GM23338 (cell line): ENCODE measurements around the gene PDIA2. TPM values are rescaled to one million over a fixed set of nuclear protein-coding genes. Genes with fewer than 3 reads are reported as not detected.

Source experiments
- ATAC-seq: fragments of 200-7000 bp; cut with Tn5 transposase; 3 replicates; pipeline ENCODE4 v1.9.1; 2020
- DNase-seq: peaks from one replicate; pipeline ENCODE4 v3.0.0-alpha.2; 2015; ENCODE audit warnings: low spot score
- H2AFZ ChIP-seq: fragments of 200-600 bp; sonication (generic); 2 replicates; pipeline ENCODE4 v1.8.0; 2016; ENCODE audit warnings: antibody characterized with exemption, mild to moderate bottlenecking, moderate library complexity
- H3F3A ChIP-seq: fragments of 200-600 bp; sonication (generic); replicated peaks from 2 replicates; pipeline ENCODE4 v1.8.0; 2017; ENCODE audit warnings: antibody characterized with exemption, mixed run types, low read depth
- H3K27ac ChIP-seq: fragments of 200-600 bp; sonication (generic); 2 replicates; pipeline ENCODE4 v1.6.1; 2016; ENCODE audit warnings: low read depth
- H3K27me3 ChIP-seq: fragments of 200-600 bp; sonication (generic); 2 replicates; pipeline ENCODE4 v1.8.0; 2016; ENCODE audit warnings: mild to moderate bottlenecking, mixed run types, moderate library complexity; ENCODE audit not compliant: insufficient read depth
- H3K36me3 ChIP-seq: fragments of 200-600 bp; sonication (generic); 2 replicates; pipeline ENCODE4 v1.8.0; 2016; ENCODE audit warnings: mild to moderate bottlenecking; ENCODE audit not compliant: insufficient read depth
- H3K4me1 ChIP-seq: fragments of 200-600 bp; sonication (generic); 2 replicates; pipeline ENCODE4 v1.8.0; 2016; ENCODE audit warnings: mild to moderate bottlenecking, moderate library complexity; ENCODE audit not compliant: insufficient read depth
- H3K4me2 ChIP-seq: fragments of 200-600 bp; sonication (generic); 2 replicates; pipeline ENCODE4 v1.7.1; 2017; ENCODE audit warnings: mixed run types
- H3K4me3 ChIP-seq: fragments of 200-600 bp; sonication (generic); 2 replicates; pipeline ENCODE4 v1.6.1; 2016; ENCODE audit warnings: mixed run types
- H3K79me2 ChIP-seq: fragments of 200-600 bp; sonication (generic); replicated peaks from 2 replicates; pipeline ENCODE4 v1.8.0; 2017; ENCODE audit warnings: mild to moderate bottlenecking; ENCODE audit not compliant: insufficient read depth
- H3K9me2 ChIP-seq: fragments of 200-600 bp; sonication (generic); 2 replicates; pipeline ENCODE4 v1.8.0; 2017; ENCODE audit not compliant: insufficient read depth
- H4K20me1 ChIP-seq: fragments of 200-600 bp; sonication (generic); replicated peaks from 2 replicates; pipeline ENCODE4 v1.8.0; 2017; ENCODE audit warnings: mild to moderate bottlenecking; ENCODE audit not compliant: insufficient read depth
- H3K27ac Mint-ChIP-seq: 2 replicates; pipeline ENCODE4 v1.8.0; 2020; ENCODE audit warnings: inconsistent platforms, mild to moderate bottlenecking, moderate library complexity, mixed read lengths
- H3K27me3 Mint-ChIP-seq: 3 replicates; pipeline ENCODE4 v1.8.0; 2022; ENCODE audit warnings: low read depth, mild to moderate bottlenecking, moderate library complexity, mixed read lengths, inconsistent platforms; ENCODE audit not compliant: insufficient read depth, poor library complexity
- H3K36me3 Mint-ChIP-seq: 3 replicates; pipeline ENCODE4 v1.8.0; 2021; ENCODE audit warnings: low read depth, mild to moderate bottlenecking, inconsistent platforms, moderate library complexity, mixed read lengths
- H3K4me1 Mint-ChIP-seq: 3 replicates; pipeline ENCODE4 v1.8.0; 2020; ENCODE audit warnings: mild to moderate bottlenecking, inconsistent platforms, mixed read lengths
- H3K4me3 Mint-ChIP-seq: 3 replicates; pipeline ENCODE4 v1.8.0; 2021; ENCODE audit warnings: moderate library complexity, mild to moderate bottlenecking, inconsistent platforms, mixed read lengths
- H3K9me3 Mint-ChIP-seq: 3 replicates; pipeline ENCODE4 v1.8.0; 2020; ENCODE audit warnings: moderate library complexity, mild to moderate bottlenecking, inconsistent platforms, mixed read lengths
- EZH2 ChIP-seq: fragments of 200-600 bp; sonication (generic); IDR thresholded peaks from one replicate; pipeline ENCODE4 v1.8.0; 2017; ENCODE audit warnings: antibody characterized with exemption, mild to moderate bottlenecking, low read depth; ENCODE audit not compliant: unreplicated experiment
- EZH2phosphoT487 ChIP-seq: fragments of 200-600 bp; sonication (generic); IDR thresholded peaks from one replicate; pipeline ENCODE4 v1.8.1; 2018; ENCODE audit warnings: antibody characterized with exemption; ENCODE audit not compliant: unreplicated experiment
- JUNB ChIP-seq: IDR thresholded peaks from one replicate; pipeline ENCODE4 v1.6.1; 2016; ENCODE audit warnings: antibody characterized with exemption; ENCODE audit not compliant: unreplicated experiment
- NANOG ChIP-seq: IDR thresholded peaks from 2 replicates; pipeline ENCODE4 v1.6.1; 2016; ENCODE audit warnings: antibody characterized with exemption, borderline replicate concordance
- POLR2AphosphoS5 ChIP-seq: IDR thresholded peaks from 2 replicates; pipeline ENCODE4 v1.6.1; 2016; ENCODE audit warnings: antibody characterized with exemption, low read depth
- STAT1 ChIP-seq: IDR thresholded peaks from one replicate; pipeline ENCODE4 v1.6.1; 2016; ENCODE audit warnings: antibody characterized with exemption; ENCODE audit not compliant: unreplicated experiment
- ZNF114 ChIP-seq: fragments of 250-450 bp; sonication (Bioruptor Pico); IDR thresholded peaks from 2 replicates; pipeline ENCODE4 v1.5.0; 2020; ENCODE audit warnings: mild to moderate bottlenecking, moderate library complexity
- polyA plus RNA-seq: library from polyadenylated mRNA; unstranded; fragments of >200 nt; fragmentation: Nextera tagmentation; extraction: Ambion mirVana; gene quantifications from 2 replicates; pipeline ENCODE4 v1.2.1, GENCODE V29; 2016
- total RNA-seq: library from RNA; depleted of rRNA; stranded (reverse); fragments of >200 nt; shearing (Covaris generic); gene quantifications from 2 replicates; pipeline ENCODE4 v1.2.3, GENCODE V29; 2014
- TF ChIP-seq, protein P1 (sequence below): IDR thresholded peaks from one replicate; pipeline ENCODE4 v1.6.1; 2018; ENCODE audit warnings: antibody characterized with exemption; ENCODE audit not compliant: unreplicated experiment
- TF ChIP-seq, protein P2 (sequence below), 2 experiments: fragments of 200-600 bp in 1 of 2; sonication (generic) in 1 of 2; conservative IDR thresholded peaks; 2 replicates each; pipeline versions ENCODE4 v1.5.1 to v1.6.1; 2016 to 2017; ENCODE audit warnings: antibody characterized with exemption in 2 of 2, low read depth in 2 of 2, mild to moderate bottlenecking in 2 of 2, moderate library complexity in 1 of 2
- TF ChIP-seq, protein P3 (sequence below): IDR thresholded peaks from 2 replicates; pipeline ENCODE4 v1.6.1; 2016; ENCODE audit warnings: antibody characterized with exemption

The PDIA2 gene
- total and polyA plus RNA-seq, 2 experiments from 2014 or later: 0.39 to 0.87 TPM

DNA sequence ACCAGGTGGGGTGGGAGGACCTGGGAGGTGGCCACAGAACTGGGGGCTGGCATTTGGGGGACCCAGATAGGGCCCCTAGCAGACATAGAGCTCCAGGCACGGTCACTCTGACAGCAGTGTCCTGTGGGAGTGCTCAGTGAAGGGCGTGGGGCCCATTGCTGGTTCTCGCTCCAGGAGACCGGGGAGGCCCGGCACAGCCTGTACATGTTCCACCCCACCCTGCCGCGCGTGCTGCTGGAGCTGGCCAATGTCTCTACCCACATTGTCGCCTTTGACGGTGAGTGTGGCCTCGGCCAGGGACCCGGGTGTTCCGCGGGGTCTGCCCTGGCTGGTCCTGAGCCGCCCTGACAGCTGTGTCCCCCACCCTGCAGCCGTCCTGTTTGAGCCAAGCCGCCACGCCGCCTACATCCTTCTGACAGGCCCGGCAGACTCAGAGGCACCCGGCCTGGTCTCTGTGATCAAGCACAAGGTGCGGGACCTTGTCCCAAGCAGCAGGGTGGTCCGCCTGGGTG, 18.5 kb upstream of the PDIA2 start (continued):
- TF ChIP-seq, protein P1, sequence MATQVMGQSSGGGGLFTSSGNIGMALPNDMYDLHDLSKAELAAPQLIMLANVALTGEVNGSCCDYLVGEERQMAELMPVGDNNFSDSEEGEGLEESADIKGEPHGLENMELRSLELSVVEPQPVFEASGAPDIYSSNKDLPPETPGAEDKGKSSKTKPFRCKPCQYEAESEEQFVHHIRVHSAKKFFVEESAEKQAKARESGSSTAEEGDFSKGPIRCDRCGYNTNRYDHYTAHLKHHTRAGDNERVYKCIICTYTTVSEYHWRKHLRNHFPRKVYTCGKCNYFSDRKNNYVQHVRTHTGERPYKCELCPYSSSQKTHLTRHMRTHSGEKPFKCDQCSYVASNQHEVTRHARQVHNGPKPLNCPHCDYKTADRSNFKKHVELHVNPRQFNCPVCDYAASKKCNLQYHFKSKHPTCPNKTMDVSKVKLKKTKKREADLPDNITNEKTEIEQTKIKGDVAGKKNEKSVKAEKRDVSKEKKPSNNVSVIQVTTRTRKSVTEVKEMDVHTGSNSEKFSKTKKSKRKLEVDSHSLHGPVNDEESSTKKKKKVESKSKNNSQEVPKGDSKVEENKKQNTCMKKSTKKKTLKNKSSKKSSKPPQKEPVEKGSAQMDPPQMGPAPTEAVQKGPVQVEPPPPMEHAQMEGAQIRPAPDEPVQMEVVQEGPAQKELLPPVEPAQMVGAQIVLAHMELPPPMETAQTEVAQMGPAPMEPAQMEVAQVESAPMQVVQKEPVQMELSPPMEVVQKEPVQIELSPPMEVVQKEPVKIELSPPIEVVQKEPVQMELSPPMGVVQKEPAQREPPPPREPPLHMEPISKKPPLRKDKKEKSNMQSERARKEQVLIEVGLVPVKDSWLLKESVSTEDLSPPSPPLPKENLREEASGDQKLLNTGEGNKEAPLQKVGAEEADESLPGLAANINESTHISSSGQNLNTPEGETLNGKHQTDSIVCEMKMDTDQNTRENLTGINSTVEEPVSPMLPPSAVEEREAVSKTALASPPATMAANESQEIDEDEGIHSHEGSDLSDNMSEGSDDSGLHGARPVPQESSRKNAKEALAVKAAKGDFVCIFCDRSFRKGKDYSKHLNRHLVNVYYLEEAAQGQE: no peak
- TF ChIP-seq STAT1 (no peak), JUNB (no peak)

DNA sequence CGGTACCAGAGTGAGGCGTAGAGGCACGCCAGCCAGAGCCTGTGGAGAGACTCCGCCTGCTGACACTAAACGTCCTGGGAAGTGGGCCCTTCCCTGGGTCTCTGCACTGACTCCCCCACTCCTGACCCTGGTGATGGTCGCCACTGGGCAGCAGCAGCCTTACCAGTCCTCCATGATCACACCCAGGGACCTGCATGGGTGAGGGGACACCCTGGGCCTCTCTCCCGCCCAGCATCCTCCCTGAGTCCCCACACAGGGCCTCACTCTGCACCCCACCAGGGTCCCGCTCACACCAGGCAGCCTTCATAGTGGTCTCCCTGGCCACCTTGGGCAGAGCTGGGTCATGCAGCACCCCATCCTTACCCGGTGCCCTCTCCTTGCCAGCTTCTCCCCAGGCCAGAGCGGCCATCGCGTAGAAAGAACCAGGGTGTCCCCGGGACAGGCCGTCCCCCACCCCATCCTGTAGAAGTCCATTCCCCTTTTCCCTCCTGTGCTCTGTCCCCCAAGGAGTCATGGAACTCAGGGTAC, 17.9 kb upstream of the PDIA2 start:
- H3K4me3 ChIP-seq: no peak overlapping the region
- H3F3A ChIP-seq: 0 out of 2 replicates have a peak, but pooled peaks cover 3% of the 10 kb centered on the region
- H3K27me3 ChIP-seq: no peaks in the 10 kb centered on the region
- Mint-ChIP-seq H3K36me3 (peaks cover 18% of the 10 kb centered on the region; the same call in 2 of the 3 replicates), H3K27ac (no peak overlapping the region), H3K4me1 (no peaks in the 10 kb centered on the region), H3K4me3 (no peak overlapping the region), H3K27me3 (peaks cover 10% of the 10 kb centered on the region), H3K9me3 (no peaks in the 10 kb centered on the region; the same call in 2 of the 3 replicates)
- no peaks in the 10 kb centered on the region for H4K20me1 ChIP-seq
- no peaks in the 10 kb centered on the region for H3K36me3 ChIP-seq
- no peaks in the 10 kb centered on the region for H3K9me2 ChIP-seq
- no peak for DNase-seq
- no peaks in the 10 kb centered on the region for H3K79me2 ChIP-seq
- no peak overlapping the region for H3K27ac ChIP-seq
- H2AFZ ChIP-seq: no peak overlapping the region
- no peaks in the 10 kb centered on the region for H3K4me1 ChIP-seq
- no peak overlapping the region for H3K4me2 ChIP-seq
- no peak for ATAC-seq
- TF ChIP-seq EZH2 (no peak), NANOG (no peak), POLR2AphosphoS5 (no peak), ZNF114 (CRISPR knock-in tag) (no peak), EZH2phosphoT487 (no peak)
- TF ChIP-seq, protein P2, sequence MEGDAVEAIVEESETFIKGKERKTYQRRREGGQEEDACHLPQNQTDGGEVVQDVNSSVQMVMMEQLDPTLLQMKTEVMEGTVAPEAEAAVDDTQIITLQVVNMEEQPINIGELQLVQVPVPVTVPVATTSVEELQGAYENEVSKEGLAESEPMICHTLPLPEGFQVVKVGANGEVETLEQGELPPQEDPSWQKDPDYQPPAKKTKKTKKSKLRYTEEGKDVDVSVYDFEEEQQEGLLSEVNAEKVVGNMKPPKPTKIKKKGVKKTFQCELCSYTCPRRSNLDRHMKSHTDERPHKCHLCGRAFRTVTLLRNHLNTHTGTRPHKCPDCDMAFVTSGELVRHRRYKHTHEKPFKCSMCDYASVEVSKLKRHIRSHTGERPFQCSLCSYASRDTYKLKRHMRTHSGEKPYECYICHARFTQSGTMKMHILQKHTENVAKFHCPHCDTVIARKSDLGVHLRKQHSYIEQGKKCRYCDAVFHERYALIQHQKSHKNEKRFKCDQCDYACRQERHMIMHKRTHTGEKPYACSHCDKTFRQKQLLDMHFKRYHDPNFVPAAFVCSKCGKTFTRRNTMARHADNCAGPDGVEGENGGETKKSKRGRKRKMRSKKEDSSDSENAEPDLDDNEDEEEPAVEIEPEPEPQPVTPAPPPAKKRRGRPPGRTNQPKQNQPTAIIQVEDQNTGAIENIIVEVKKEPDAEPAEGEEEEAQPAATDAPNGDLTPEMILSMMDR (conservative IDR thresholded peaks at IDR 0.05; ENCODE audit: low read depth in 2 of 2): no peak
- TF ChIP-seq, protein P1: no peak
- TF ChIP-seq, protein P3, sequence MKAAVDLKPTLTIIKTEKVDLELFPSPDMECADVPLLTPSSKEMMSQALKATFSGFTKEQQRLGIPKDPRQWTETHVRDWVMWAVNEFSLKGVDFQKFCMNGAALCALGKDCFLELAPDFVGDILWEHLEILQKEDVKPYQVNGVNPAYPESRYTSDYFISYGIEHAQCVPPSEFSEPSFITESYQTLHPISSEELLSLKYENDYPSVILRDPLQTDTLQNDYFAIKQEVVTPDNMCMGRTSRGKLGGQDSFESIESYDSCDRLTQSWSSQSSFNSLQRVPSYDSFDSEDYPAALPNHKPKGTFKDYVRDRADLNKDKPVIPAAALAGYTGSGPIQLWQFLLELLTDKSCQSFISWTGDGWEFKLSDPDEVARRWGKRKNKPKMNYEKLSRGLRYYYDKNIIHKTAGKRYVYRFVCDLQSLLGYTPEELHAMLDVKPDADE: no peak
